Liver (tissue), 3 donors: ENCODE results near the gene BPGM.

ENCODE experiments used
- CTCF ChIP-seq: fragments of 150-350 bp; IDR thresholded peaks from 2 replicates; pipeline ENCODE4 v1.5.1; 2017; ENCODE audit warnings: improper control_type of control experiment, low read depth, low read length; ENCODE audit not compliant: missing input control
- TAF1 ChIP-seq: conservative IDR thresholded peaks from 2 replicates; pipeline ENCODE4 v1.6.1; 2016; ENCODE audit warnings: antibody characterized with exemption, mild to moderate bottlenecking
- ZBTB33 ChIP-seq: IDR thresholded peaks from 2 replicates; pipeline ENCODE4 v1.6.1; 2016; ENCODE audit warnings: antibody characterized with exemption
- donor health status: healthy.
- donor health status: healthy.

GRCh38 chr7:134678115-134678514 lies 31.5 kb downstream of the BPGM start:
- TF ChIP-seq CTCF, result no peak
- no peak for TF ChIP-seq ZBTB33
- no peak for TF ChIP-seq TAF1
